Erythroblast (primary cell): ENCODE data around the gene RNF17.

Experiments
- GATA1 ChIP-seq: IDR thresholded peaks from 2 replicates; pipeline ENCODE4 v1.6.1; 2011; ENCODE audit warnings: low read depth, mild to moderate bottlenecking, control low read depth, low read length, moderate library complexity
- POLR2A ChIP-seq: IDR thresholded peaks from 2 replicates; pipeline ENCODE4 v1.6.1; 2011; ENCODE audit warnings: mild to moderate bottlenecking, low read length

- TF ChIP-seq POLR2A (no peak), GATA1 (no peak)
Measured at GRCh38 chr13:24788538-24788937, 24.6 kb downstream of the RNF17 start.
